Ishikawa (cell line): ENCODE measurements around the gene FAAP100.

Experiments used
- CEBPB ChIP-seq: IDR thresholded peaks from 2 replicates; pipeline ENCODE4 v1.6.1; 2012
- CREB1 ChIP-seq: IDR thresholded peaks from 2 replicates; pipeline ENCODE4 v1.6.1; 2012; ENCODE audit warnings: low read depth
- EGR1 ChIP-seq: IDR thresholded peaks from 2 replicates; pipeline ENCODE4 v1.6.1; 2012
- EP300 ChIP-seq: IDR thresholded peaks from 2 replicates; pipeline ENCODE4 v1.6.1; 2012; ENCODE audit warnings: borderline replicate concordance
- FOXM1 ChIP-seq: IDR thresholded peaks from 2 replicates; pipeline ENCODE4 v1.6.1; 2012; ENCODE audit warnings: low read depth, borderline replicate concordance
- NFIC ChIP-seq: IDR thresholded peaks from 2 replicates; pipeline ENCODE4 v1.6.1; 2012
- RAD21 ChIP-seq: IDR thresholded peaks from 2 replicates; pipeline ENCODE4 v1.6.1; 2012; ENCODE audit warnings: low read depth
- TAF1 ChIP-seq: IDR thresholded peaks from 2 replicates; pipeline ENCODE4 v1.6.1; 2012; ENCODE audit warnings: low read depth, mild to moderate bottlenecking
- TCF12 ChIP-seq: IDR thresholded peaks from 2 replicates; pipeline ENCODE4 v1.6.1; 2012; ENCODE audit warnings: low read depth
- TEAD4 ChIP-seq: IDR thresholded peaks from 2 replicates; pipeline ENCODE4 v1.6.1; 2012
- YY1 ChIP-seq: IDR thresholded peaks from 2 replicates; pipeline ENCODE4 v1.6.1; 2012; ENCODE audit warnings: low read depth
- ZBTB7A ChIP-seq: IDR thresholded peaks from 2 replicates; pipeline ENCODE4 v1.6.1; 2012; ENCODE audit warnings: low read depth
- TF ChIP-seq, protein P1 (sequence below): IDR thresholded peaks from 2 replicates; pipeline ENCODE4 v1.6.1; 2012
- TF ChIP-seq, protein P2 (sequence below): IDR thresholded peaks from 2 replicates; pipeline ENCODE4 v1.6.1; 2012
- TF ChIP-seq, protein P3 (sequence below): IDR thresholded peaks from 2 replicates; pipeline ENCODE4 v1.6.1; 2012; ENCODE audit warnings: low read depth, mild to moderate bottlenecking

Gene FAAP100

DNA sequence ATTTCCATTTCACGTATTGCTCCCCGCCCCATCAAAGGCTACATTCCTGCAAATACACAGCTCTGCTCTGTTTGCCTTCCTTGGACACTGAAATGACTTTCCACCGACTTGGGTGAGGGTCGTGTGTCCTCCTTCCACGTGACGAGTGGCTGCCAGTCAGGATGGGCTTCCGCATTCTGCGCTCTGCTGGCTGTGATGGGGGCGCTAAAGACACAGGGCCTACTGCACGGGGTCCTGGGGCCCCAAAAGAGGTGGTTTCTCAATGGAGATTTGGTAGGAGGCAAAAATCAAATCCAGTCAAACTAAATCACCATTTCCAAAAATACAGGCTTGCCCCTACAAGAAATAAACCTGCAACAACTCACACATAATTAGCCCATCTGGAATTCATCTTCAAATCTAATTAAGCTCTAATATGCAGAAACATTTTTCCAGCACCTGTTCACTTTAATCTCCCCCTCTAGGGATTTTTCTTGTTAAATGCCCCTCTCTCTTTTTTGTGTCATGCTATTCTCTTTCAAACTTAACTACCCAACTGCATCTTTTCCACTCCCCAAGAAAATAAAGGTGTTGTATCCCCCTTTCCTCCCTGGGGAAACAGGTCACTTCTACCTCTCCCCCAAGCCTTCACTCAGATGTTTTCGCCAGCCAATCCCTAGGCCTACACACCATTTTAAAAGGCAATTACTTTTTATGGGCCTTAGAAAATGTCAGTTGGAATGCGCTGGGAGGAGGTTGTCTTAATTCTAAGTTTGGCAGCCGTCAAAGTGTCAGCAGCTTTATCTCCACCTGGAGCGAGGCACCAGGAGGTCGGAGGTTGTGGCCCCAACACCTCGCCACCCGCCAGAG lies 21.9 kb upstream of the FAAP100 start:
- TF ChIP-seq, protein P1, sequence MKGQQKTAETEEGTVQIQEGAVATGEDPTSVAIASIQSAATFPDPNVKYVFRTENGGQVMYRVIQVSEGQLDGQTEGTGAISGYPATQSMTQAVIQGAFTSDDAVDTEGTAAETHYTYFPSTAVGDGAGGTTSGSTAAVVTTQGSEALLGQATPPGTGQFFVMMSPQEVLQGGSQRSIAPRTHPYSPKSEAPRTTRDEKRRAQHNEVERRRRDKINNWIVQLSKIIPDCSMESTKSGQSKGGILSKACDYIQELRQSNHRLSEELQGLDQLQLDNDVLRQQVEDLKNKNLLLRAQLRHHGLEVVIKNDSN, result no peak
- TF ChIP-seq FOXM1, result no peak
- TF ChIP-seq, protein P2, sequence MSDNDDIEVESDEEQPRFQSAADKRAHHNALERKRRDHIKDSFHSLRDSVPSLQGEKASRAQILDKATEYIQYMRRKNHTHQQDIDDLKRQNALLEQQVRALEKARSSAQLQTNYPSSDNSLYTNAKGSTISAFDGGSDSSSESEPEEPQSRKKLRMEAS, result no peak
- TF ChIP-seq, protein P3, sequence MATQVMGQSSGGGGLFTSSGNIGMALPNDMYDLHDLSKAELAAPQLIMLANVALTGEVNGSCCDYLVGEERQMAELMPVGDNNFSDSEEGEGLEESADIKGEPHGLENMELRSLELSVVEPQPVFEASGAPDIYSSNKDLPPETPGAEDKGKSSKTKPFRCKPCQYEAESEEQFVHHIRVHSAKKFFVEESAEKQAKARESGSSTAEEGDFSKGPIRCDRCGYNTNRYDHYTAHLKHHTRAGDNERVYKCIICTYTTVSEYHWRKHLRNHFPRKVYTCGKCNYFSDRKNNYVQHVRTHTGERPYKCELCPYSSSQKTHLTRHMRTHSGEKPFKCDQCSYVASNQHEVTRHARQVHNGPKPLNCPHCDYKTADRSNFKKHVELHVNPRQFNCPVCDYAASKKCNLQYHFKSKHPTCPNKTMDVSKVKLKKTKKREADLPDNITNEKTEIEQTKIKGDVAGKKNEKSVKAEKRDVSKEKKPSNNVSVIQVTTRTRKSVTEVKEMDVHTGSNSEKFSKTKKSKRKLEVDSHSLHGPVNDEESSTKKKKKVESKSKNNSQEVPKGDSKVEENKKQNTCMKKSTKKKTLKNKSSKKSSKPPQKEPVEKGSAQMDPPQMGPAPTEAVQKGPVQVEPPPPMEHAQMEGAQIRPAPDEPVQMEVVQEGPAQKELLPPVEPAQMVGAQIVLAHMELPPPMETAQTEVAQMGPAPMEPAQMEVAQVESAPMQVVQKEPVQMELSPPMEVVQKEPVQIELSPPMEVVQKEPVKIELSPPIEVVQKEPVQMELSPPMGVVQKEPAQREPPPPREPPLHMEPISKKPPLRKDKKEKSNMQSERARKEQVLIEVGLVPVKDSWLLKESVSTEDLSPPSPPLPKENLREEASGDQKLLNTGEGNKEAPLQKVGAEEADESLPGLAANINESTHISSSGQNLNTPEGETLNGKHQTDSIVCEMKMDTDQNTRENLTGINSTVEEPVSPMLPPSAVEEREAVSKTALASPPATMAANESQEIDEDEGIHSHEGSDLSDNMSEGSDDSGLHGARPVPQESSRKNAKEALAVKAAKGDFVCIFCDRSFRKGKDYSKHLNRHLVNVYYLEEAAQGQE, result no peak
- TF ChIP-seq CREB1, result no peak
- TF ChIP-seq TCF12, result no peak
- no peak for TF ChIP-seq CEBPB
- TF ChIP-seq TEAD4, result no peak
- no peak for TF ChIP-seq EP300
- no peak for TF ChIP-seq ZBTB7A
- TF ChIP-seq TAF1, result no peak
- TF ChIP-seq EGR1, result no peak
- no peak for TF ChIP-seq NFIC
- no peak for TF ChIP-seq RAD21
- TF ChIP-seq YY1, result no peak

DNA sequence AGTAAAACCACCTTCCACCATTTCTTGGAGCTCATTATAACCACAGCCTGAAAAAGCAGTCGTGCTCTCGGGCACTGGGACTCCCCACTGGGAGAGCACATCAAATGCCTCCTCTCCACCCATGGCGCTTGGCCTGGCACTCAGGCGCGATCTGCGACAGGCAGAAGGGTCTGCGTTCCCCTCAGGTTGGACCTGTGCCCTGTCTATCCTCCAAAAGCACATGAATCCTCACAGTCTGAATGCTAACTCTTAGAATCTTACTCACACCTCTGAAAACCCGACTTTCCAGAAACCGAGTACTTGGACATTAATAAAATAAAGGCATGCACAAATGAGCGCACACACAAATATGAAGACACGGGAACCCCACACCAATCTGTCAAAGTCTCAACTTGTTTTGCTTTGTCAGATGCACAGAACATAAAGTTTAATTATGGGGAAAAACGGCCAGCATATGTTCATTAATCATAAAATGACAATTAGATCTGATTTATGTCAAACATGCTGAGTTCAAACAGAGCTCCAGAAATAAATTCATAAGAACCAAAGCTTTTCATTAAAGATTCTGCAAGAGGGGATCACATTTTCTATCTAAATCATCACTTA lies 20.5 kb upstream of the FAAP100 start:
- TF ChIP-seq, protein P3, result no peak
- TF ChIP-seq EGR1, result no peak

DNA sequence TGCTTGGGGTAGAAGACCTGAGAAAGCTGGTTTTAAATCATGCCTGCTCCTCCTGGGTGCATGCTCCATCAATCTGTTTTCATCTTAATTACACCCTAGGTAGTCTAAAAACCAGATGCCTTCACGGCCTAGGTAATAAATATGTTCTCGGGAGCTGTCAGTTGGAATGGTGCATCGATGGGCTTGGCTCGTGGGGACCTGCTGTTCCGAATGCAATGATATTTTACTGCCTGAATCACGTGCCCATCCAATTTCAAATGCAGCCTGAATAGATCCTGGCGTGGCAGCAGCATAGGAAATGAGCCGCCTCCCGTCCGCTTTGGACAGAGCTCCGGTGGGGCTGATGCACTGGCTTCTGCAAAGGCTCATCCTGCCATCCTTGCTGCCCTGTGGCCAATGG lies 18.8 kb upstream of the FAAP100 start:
- no peak for TF ChIP-seq YY1
- TF ChIP-seq FOXM1, result no peak
- TF ChIP-seq NFIC, result no peak
- no peak for TF ChIP-seq CREB1
- TF ChIP-seq, protein P1, result no peak
- TF ChIP-seq ZBTB7A, result no peak
- TF ChIP-seq CEBPB, result no peak
- TF ChIP-seq EP300, result no peak
- no peak for TF ChIP-seq TEAD4
- no peak for TF ChIP-seq RAD21
- TF ChIP-seq TCF12, result no peak
- TF ChIP-seq TAF1, result no peak
- TF ChIP-seq, protein P3, result no peak
- TF ChIP-seq, protein P2, result no peak

DNA sequence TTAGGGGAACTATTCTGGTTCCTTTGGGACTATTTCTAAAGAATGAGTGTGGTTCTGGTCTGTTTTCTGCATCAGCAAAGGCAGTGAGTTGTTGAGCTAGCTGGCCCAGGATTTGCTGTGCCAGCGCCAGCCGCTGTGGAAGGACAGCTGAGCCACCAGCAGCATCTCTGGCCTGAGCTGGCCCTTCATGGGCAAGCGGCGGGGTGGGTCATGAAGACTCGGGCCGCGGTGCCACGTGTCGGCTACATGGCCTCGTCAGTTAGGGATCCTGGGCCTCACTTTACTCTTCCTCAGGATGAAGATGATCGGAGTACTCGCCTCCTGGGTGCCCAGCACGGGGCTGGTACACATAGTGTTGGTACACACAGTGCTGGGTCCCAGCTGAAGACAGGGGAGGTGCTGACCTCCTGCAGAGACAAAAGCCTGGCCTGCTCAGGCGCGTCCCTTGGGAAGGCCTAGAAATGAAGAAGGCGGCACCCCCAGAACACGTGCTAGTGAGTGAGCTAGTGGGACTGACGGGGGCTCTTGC lies 17.9 kb upstream of the FAAP100 start:
- TF ChIP-seq NFIC (no peak), YY1 (no peak), TAF1 (no peak), RAD21 (no peak), EGR1 (no peak), TCF12 (no peak), CREB1 (no peak), ZBTB7A (no peak), EP300 (no peak), FOXM1 (no peak), TEAD4 (no peak)
- TF ChIP-seq, protein P2, result no peak
- TF ChIP-seq, protein P3, result no peak
- TF ChIP-seq, protein P1, result no peak
